Gastroesophageal sphincter (tissue), 3 donors: ENCODE data around the gene IFNA8.

Experiments used
- EP300 ChIP-seq: sonication (generic); formaldehyde crosslinking; IDR thresholded peaks from one replicate; pipeline ENCODE4 v1.6.1; 2017; ENCODE audit warnings: antibody characterized with exemption, mild to moderate bottlenecking
- POLR2A ChIP-seq, 2 donors: fragments of 450-650 bp; IDR thresholded peaks; one replicate each; pipeline ENCODE4 v1.6.1; 2017; ENCODE audit warnings: antibody characterized with exemption in 2 of 2, mild to moderate bottlenecking in 2 of 2, moderate library complexity in 1 of 2
- POLR2AphosphoS5 ChIP-seq: sonication (generic); formaldehyde crosslinking; IDR thresholded peaks from one replicate; pipeline ENCODE4 v1.6.1; 2017; ENCODE audit warnings: antibody characterized with exemption
- TF ChIP-seq, protein P1 (sequence below), 4 experiments: fragments of 200-600 bp in 2 of 4; fragments of 450-650 bp in 2 of 4; sonication (generic) in 1 of 4; IDR thresholded peaks; one replicate each; pipeline ENCODE4 v1.5.1; 2017 to 2019; ENCODE audit warnings: antibody characterized with exemption in 4 of 4, mild to moderate bottlenecking in 2 of 4, moderate library complexity in 2 of 4

DNA sequence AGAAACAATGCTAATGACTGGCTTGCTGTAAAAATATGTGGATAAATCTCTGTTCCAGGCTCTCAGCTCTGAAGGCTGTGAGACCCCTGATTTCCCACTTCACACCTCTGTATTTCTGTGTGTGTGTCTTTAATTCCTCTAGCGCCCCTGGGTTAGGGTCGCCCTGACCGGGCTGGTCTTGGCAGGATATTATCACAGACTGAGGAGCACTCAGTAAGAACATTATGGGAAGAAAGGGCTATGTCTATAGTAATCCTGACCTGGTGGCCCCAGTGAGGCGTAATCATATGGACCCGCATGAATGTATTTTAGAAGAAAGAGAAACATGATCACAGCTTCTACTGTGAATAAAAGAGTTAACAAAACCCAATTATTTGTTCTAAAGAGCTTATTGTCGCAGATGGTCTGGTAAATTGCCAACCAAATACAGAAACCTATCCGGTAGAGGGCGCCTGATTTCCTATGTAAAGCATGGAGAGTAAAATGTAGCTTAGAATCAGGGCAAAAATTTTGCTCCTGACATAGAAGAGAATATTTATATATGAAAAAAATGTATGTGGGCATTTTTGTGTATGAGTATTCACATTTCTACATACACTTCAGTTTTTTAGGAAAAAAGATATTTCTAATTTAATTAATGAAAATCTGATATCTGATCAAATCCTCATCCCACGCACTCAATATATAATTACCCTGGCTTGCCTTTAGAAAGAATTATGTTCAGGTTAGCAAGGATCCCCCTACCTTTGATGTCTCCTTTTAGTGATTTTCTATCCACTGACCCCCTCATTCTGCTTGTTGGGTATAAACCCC, 25.5 kb downstream of the IFNA8 start:
- TF ChIP-seq, protein P1, sequence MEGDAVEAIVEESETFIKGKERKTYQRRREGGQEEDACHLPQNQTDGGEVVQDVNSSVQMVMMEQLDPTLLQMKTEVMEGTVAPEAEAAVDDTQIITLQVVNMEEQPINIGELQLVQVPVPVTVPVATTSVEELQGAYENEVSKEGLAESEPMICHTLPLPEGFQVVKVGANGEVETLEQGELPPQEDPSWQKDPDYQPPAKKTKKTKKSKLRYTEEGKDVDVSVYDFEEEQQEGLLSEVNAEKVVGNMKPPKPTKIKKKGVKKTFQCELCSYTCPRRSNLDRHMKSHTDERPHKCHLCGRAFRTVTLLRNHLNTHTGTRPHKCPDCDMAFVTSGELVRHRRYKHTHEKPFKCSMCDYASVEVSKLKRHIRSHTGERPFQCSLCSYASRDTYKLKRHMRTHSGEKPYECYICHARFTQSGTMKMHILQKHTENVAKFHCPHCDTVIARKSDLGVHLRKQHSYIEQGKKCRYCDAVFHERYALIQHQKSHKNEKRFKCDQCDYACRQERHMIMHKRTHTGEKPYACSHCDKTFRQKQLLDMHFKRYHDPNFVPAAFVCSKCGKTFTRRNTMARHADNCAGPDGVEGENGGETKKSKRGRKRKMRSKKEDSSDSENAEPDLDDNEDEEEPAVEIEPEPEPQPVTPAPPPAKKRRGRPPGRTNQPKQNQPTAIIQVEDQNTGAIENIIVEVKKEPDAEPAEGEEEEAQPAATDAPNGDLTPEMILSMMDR (IDR thresholded peaks at IDR 0.05), result peak in 2 of 4 experiments; percentile 31 to 39
- TF ChIP-seq POLR2A (IDR thresholded peaks at IDR 0.05), result no peak
- TF ChIP-seq POLR2AphosphoS5, result no peak
- no peak for TF ChIP-seq EP300
